Type B pancreatic cell (in vitro differentiated cells): ENCODE data around the gene TPCN2. TPM values are rescaled to one million over a fixed set of nuclear protein-coding genes. Genes with fewer than 3 reads are reported as not detected.

ENCODE experiments used
- DNase-seq: peaks from one replicate; pipeline ENCODE4 v3.0.0; 2021; ENCODE audit warnings: mixed read lengths; ENCODE audit not compliant: unreplicated experiment; ENCODE audit errors: extremely low spot score
- H3K27ac Mint-ChIP-seq: 2 replicates; pipeline ENCODE4 v1.8.0; 2021; ENCODE audit warnings: mild to moderate bottlenecking, mixed read lengths
- H3K27me3 Mint-ChIP-seq: 2 replicates; pipeline ENCODE4 v1.8.0; 2021; ENCODE audit warnings: mixed read lengths
- H3K36me3 Mint-ChIP-seq: 2 replicates; pipeline ENCODE4 v1.8.0; 2021; ENCODE audit warnings: mixed read lengths
- H3K4me1 Mint-ChIP-seq: one replicate; pipeline ENCODE4 v1.8.0; 2021; ENCODE audit warnings: mixed read lengths; ENCODE audit not compliant: unreplicated experiment
- H3K4me3 Mint-ChIP-seq: 2 replicates; pipeline ENCODE4 v1.8.0; 2021; ENCODE audit warnings: mild to moderate bottlenecking, mixed read lengths
- H3K9me3 Mint-ChIP-seq: 2 replicates; pipeline ENCODE4 v1.8.0; 2021; ENCODE audit warnings: mixed read lengths
- CTCF ChIP-seq: fragments of 200-600 bp; sonication (generic); conservative IDR thresholded peaks from 2 replicates; pipeline ENCODE4 v1.5.0; 2021; ENCODE audit warnings: antibody characterized with exemption, mild to moderate bottlenecking
- total RNA-seq: library from RNA; stranded (reverse); gene quantifications from 2 replicates; pipeline ENCODE4 v1.2.1, GENCODE V29; 2021; ENCODE audit warnings: low replicate concordance

TPCN2 gene
- total RNA-seq, 1 donor from 2014 or later, result 19.5 TPM

- Mint-ChIP-seq H3K9me3 (no peaks in the 10 kb centered on the region), H3K27me3 (peaks cover 16% of the 10 kb centered on the region), H3K4me3 (no peak overlapping the region), H3K4me1 (peaks cover 25% of the 10 kb centered on the region), H3K27ac (no peak overlapping the region), H3K36me3 (peaks cover 4% of the 10 kb centered on the region)
- no peak for DNase-seq
- TF ChIP-seq CTCF, result no peak
These were observed 105.6 kb downstream of the TPCN2 start for GRCh38 chr11:69154211-69154913.

GRCh38 chr11:69154938-69155301 is 106.2 kb downstream of the TPCN2 start:
- Mint-ChIP-seq H3K36me3 (peaks cover 4% of the 10 kb centered on the region), H3K27me3 (peaks cover 16% of the 10 kb centered on the region), H3K9me3 (no peaks in the 10 kb centered on the region), H3K4me1 (peaks cover 25% of the 10 kb centered on the region), H3K27ac (no peak overlapping the region), H3K4me3 (no peak overlapping the region)
- DNase-seq, result no peak
- TF ChIP-seq CTCF, result no peak

- peaks cover 16% of the 10 kb centered on the region for H3K27me3 Mint-ChIP-seq
- peak within 1 kb of the TSS; percentile 39 for H3K4me3 Mint-ChIP-seq
- H3K36me3 Mint-ChIP-seq, result no peaks in the 10 kb centered on the region
- H3K9me3 Mint-ChIP-seq, result no peaks in the 10 kb centered on the region
- H3K4me1 Mint-ChIP-seq, result peaks cover 27% of the 10 kb centered on the region
- DNase-seq, result no peak
- H3K27ac Mint-ChIP-seq, result no peak within 1 kb of the TSS
- no peak for TF ChIP-seq CTCF
These were observed 106.8 kb downstream of the TPCN2 start, which contains the start of gene SMIM38 for GRCh38 chr11:69155302-69156234. SMIM38 (plus strand) TSS chr11:69155935; CDS start chr11:69157847, 1,912 bp downstream.

GRCh38 chr11:69156235-69156639 is 107.5 kb downstream of the TPCN2 start:
- no peaks in the 10 kb centered on the region for H3K9me3 Mint-ChIP-seq
- H3K27ac Mint-ChIP-seq, result no peak overlapping the region
- no peak for DNase-seq
- TF ChIP-seq CTCF, result no peak
- H3K27me3 Mint-ChIP-seq, result peaks cover 16% of the 10 kb centered on the region
- H3K36me3 Mint-ChIP-seq, result no peaks in the 10 kb centered on the region
- peaks cover 32% of the 10 kb centered on the region for H3K4me1 Mint-ChIP-seq
- peak overlapping the region; percentile 39 for H3K4me3 Mint-ChIP-seq

GRCh38 chr11:69156673-69157155 is 108.0 kb downstream of the TPCN2 start:
- TF ChIP-seq CTCF, result no peak
- H3K27me3 Mint-ChIP-seq, result peaks cover 16% of the 10 kb centered on the region
- H3K4me3 Mint-ChIP-seq, result peak overlapping the region; percentile 39
- H3K27ac Mint-ChIP-seq, result no peak overlapping the region
- H3K9me3 Mint-ChIP-seq, result peaks cover 4% of the 10 kb centered on the region
- peaks cover 35% of the 10 kb centered on the region for H3K4me1 Mint-ChIP-seq
- H3K36me3 Mint-ChIP-seq, result peaks cover 5% of the 10 kb centered on the region
- DNase-seq, result no peak
